ENCODE results near the gene CNOT6L.

CNOT6L gene

DNA sequence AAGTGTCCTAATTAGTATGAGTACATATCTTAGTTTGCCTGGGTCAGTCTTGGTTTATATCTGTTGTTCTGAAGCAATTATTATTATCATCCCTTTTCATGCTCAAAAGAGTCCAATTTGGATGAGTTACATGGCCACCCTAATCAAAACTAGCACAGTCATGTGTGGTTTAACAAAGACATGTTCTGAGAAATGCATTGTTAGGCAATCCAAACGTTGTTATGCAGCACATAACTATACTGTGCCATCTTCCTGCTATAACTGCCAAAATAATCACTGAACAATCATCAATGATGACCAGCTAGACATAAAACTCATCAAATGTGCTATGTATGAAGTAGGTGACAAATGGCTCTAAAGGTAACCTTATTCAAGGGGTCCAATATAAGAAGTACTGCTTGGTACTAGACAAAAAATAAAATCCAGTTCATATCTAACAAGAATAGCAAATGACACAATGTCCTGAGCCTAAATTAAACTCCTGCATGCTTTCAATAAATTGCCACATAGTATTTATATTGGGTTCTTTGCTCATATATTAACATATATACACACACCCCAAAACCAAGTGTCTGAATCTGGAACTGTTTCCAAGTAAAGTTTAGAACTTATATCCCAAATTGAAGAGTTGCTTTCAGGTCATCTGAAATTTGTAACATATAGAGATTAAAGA lies 41.9 kb downstream of the CNOT6L start:
- TF ChIP-seq CTCF (conservative IDR thresholded peaks at IDR 0.05) = no peak
- H3K27ac ChIP-seq = no peak overlapping the region

DNA sequence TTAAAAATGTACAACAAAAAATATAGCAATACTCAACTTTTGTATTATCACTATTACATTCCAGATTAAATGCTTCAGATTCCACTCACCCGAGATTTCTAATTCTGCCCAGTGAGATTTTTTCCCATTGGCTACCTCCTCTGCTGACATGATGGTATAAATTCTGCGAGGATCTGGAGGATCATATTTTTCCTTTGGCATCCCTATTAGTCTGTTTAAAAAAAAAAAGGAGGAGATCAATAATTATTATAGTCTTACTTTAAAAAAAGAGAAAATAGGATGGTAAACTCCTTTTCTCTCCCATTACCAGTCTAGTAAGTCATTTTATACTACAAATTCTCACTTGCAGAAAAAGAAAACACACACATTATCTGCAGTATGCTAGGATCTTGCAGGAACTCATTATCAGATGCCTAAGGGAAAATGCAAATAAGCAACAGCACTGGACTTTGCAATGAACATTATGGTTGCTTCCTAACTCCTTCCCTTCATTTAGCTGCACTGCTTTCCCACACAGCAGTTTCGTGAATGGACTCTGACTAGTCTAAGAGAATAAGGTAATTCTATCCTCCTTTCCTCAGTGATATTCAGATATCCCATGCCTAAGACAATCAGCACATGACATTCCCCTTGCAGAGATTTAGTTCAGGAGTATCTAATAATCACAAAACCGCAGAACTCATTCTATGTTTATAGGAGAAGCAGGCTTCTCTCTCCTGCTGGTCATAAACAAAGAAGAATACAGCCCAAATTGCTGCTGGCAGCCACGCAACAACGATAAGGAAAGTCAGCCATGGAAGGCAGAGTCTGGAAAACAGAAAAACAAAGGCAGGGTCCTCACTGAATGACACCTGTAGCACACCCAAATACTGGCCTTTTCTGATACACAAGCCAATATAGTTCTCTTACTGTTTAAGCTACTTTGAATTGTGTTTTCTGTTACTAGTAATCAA lies 42.7 kb downstream of the CNOT6L start:
- no peak for TF ChIP-seq CTCF (conservative IDR thresholded peaks at IDR 0.05)

GRCh38 chr4:77773101-77773500 lies 46.1 kb downstream of the CNOT6L start:
- H3K27ac ChIP-seq = no peak overlapping the region
- TF ChIP-seq CTCF (conservative IDR thresholded peaks at IDR 0.05) = no peak

More for the DNA sequence above, 42.7 kb downstream of the CNOT6L start:
- H3K27ac ChIP-seq = no peak overlapping the region

DNA sequence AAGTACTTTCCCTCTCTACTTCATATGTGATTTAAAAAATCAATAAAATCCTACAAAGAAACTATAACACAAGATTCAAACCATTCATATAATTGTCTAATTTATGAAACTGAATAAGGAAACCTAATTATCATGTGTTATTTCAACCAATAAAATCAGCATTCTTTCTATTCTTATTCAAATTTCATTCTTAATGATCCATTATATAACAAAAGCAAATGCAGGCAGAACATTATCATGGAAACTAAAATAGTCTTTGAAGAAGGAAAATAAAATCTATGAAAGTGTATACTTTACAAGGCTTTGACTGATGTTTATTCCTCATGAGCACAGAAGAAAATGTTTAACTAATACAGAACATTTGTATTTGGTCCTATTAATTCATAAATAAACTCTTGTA lies 47.6 kb downstream of the CNOT6L start:
- TF ChIP-seq CTCF (conservative IDR thresholded peaks at IDR 0.05) = no peak
- H3K27ac ChIP-seq = no peak overlapping the region

- no peak overlapping the region for H3K27ac ChIP-seq
- no peak for TF ChIP-seq CTCF (conservative IDR thresholded peaks at IDR 0.05)
Measured at GRCh38 chr4:77765720-77766119, 53.4 kb downstream of the CNOT6L start.

DNA sequence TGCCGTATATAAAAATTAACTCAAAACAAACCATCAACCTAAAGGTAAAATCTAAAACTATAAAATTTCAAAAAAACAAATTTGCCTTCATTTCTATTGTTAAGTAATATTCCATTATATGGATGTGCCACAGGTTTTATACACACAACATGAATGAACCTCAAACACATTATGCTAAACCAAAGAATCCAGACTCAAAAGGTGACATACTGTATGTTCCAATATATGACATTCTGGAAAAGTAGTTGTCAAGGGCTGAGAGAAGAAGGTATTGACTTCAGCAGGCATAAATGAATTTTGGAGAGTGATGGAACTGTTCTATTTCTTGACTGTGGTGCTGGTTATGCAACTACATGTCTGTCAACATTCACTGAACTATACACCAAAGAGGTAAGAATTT lies 56.6 kb downstream of the CNOT6L start:
- TF ChIP-seq CTCF (conservative IDR thresholded peaks at IDR 0.05) = no peak
- no peak overlapping the region for H3K27ac ChIP-seq

- H3K27ac ChIP-seq = no peak overlapping the region
- TF ChIP-seq CTCF (conservative IDR thresholded peaks at IDR 0.05) = no peak
Measured at GRCh38 chr4:77761595-77761994, 57.6 kb downstream of the CNOT6L start.
